SK-N-MC (cell line): Measurements from ENCODE around the gene ALKBH2.

Source experiments
- EZH2 ChIP-seq: fragments of 200-600 bp; sonication (generic); IDR thresholded peaks from one replicate; pipeline ENCODE4 v1.6.1; 2017; ENCODE audit warnings: antibody characterized with exemption
- FOXP2 ChIP-seq: optimal IDR thresholded peaks from 2 replicates; pipeline ENCODE3; 2011; ENCODE audit warnings: mild to moderate bottlenecking, moderate library complexity; ENCODE audit not compliant: insufficient read depth; ENCODE audit errors: extremely low read length, control extremely low read depth
- POLR2AphosphoS5 ChIP-seq: IDR thresholded peaks from 2 replicates; pipeline ENCODE4 v1.6.1; 2012; ENCODE audit warnings: mild to moderate bottlenecking, low read depth, low read length, borderline replicate concordance

DNA sequence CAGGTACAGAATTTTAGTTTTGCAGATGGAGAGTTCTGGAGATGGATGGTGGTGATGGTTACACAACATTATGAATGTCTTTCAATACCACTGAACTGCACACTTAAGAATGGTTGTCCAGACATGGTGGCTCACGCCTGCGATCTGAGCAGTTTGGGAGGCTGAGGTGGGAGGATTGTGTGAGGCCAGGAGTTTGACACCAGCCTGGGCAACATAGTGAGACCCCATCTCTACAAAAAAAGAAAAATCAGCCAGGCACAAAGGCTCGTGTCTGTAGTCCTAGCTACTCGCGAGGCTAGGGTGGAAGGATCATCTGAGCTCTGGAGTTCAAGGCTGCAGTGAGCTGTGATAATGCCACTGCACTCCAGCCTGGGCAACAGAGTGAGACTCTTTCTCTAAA, 49.0 kb downstream of the ALKBH2 start:
- no peak for TF ChIP-seq POLR2AphosphoS5
- no peak for TF ChIP-seq EZH2
- no peak for TF ChIP-seq FOXP2
